ENCODE data around the gene RPS6KA2.
A peak's percentile ranks its signal among the peaks of the same experiment; 100 is the strongest.

RPS6KA2 gene

GRCh38 chr6:166633732-166634535 is 6.9 kb upstream of the RPS6KA2 start:
- no peak for DNase-seq

GRCh38 chr6:166632731-166633130 is 5.7 kb upstream of the RPS6KA2 start:
- no peak for DNase-seq

GRCh38 chr6:166630462-166630861 is 3.4 kb upstream of the RPS6KA2 start:
- no peak for DNase-seq

- no peak for DNase-seq
Observed at GRCh38 chr6:166629628-166630027, 2.6 kb upstream of the RPS6KA2 start.

- peak; percentile 62 for DNase-seq
Observed at GRCh38 chr6:166627875-166628801, 1.1 kb upstream of the RPS6KA2 start.

GRCh38 chr6:166626177-166627032 is 646 bp downstream of the RPS6KA2 start:
- peak; percentile 8 for DNase-seq

- no peak for DNase-seq
Observed at GRCh38 chr6:166625356-166625755, 1.7 kb downstream of the RPS6KA2 start.

- no peak for DNase-seq
Observed at GRCh38 chr6:166624275-166624674, 2.8 kb downstream of the RPS6KA2 start.

- DNase-seq: no peak
Observed at GRCh38 chr6:166623318-166623717, 3.7 kb downstream of the RPS6KA2 start.

- DNase-seq: no peak
Observed at GRCh38 chr6:166621114-166621540, 5.9 kb downstream of the RPS6KA2 start.

GRCh38 chr6:166620478-166621113 is 6.5 kb downstream of the RPS6KA2 start:
- no peak for DNase-seq

GRCh38 chr6:166619912-166620311 is 7.1 kb downstream of the RPS6KA2 start:
- no peak for DNase-seq

GRCh38 chr6:166618866-166619761 is 7.9 kb downstream of the RPS6KA2 start:
- DNase-seq: no peak

GRCh38 chr6:166618251-166618650 is 8.8 kb downstream of the RPS6KA2 start:
- no peak for DNase-seq

- DNase-seq: no peak
Observed at GRCh38 chr6:166617359-166617758, 9.7 kb downstream of the RPS6KA2 start.

- DNase-seq: no peak
Observed at GRCh38 chr6:166616261-166617238, 10.5 kb downstream of the RPS6KA2 start.

- no peak for DNase-seq
Observed at GRCh38 chr6:166615059-166615770, 11.8 kb downstream of the RPS6KA2 start.

- DNase-seq: no peak
Observed at GRCh38 chr6:166614589-166614988, 12.5 kb downstream of the RPS6KA2 start.

- no peak for DNase-seq
Observed at GRCh38 chr6:166614171-166614583, 12.9 kb downstream of the RPS6KA2 start.

All from CD4-positive, alpha-beta T cell treated with Interleukin-21 for 1 hour (primary cell).